Hepatocyte (in vitro differentiated cells): ENCODE measurements around the gene TTLL9. TPM values are rescaled to one million over a fixed set of nuclear protein-coding genes. Genes with fewer than 3 reads are reported as not detected.

Experiments
- DNase-seq: peaks from one replicate; pipeline ENCODE4 v3.0.0-alpha.2; 2016; ENCODE audit warnings: low spot score
- H2AFZ ChIP-seq: fragments of 200-600 bp; sonication (generic); 2 replicates; pipeline ENCODE4 v1.6.0; 2016; ENCODE audit warnings: antibody characterized with exemption, mild to moderate bottlenecking
- H3K27ac ChIP-seq: fragments of 200-600 bp; sonication (generic); 2 replicates; pipeline ENCODE4 v1.5.1; 2016; ENCODE audit warnings: mild to moderate bottlenecking
- H3K27me3 ChIP-seq: fragments of 200-600 bp; sonication (generic); 2 replicates; pipeline ENCODE4 v1.6.1; 2016
- H3K36me3 ChIP-seq: fragments of 200-600 bp; sonication (generic); replicated peaks from 2 replicates; pipeline ENCODE4 v1.5.1; 2016; ENCODE audit warnings: low read depth; ENCODE audit not compliant: insufficient read depth
- H3K4me1 ChIP-seq: fragments of 200-600 bp; sonication (generic); 2 replicates; pipeline ENCODE4 v1.5.1; 2016; ENCODE audit warnings: mild to moderate bottlenecking, moderate library complexity; ENCODE audit not compliant: insufficient read depth
- H3K4me2 ChIP-seq: fragments of 200-600 bp; sonication (generic); 2 replicates; pipeline ENCODE4 v1.6.0; 2016
- H3K4me3 ChIP-seq: fragments of 200-600 bp; sonication (generic); 2 replicates; pipeline ENCODE4 v1.5.1; 2016; ENCODE audit warnings: mild to moderate bottlenecking
- H3K79me2 ChIP-seq: fragments of 200-600 bp; sonication (generic); 2 replicates; pipeline ENCODE4 v1.6.0; 2017; ENCODE audit warnings: mild to moderate bottlenecking
- H3K9me2 ChIP-seq: fragments of 200-600 bp; sonication (generic); replicated peaks from 2 replicates; pipeline ENCODE4 v1.6.0; 2017; ENCODE audit warnings: mild to moderate bottlenecking; ENCODE audit not compliant: insufficient read depth
- H3K9me3 ChIP-seq: fragments of 200-600 bp; sonication (generic); 2 replicates; pipeline ENCODE4 v1.5.1; 2016; ENCODE audit warnings: low read depth, mild to moderate bottlenecking
- H4K20me1 ChIP-seq: fragments of 200-600 bp; sonication (generic); 2 replicates; pipeline ENCODE4 v1.6.0; 2016; ENCODE audit warnings: mild to moderate bottlenecking; ENCODE audit not compliant: insufficient read depth, poor library complexity, severe bottlenecking
- EZH2 ChIP-seq: fragments of 200-600 bp; sonication (generic); IDR thresholded peaks from 2 replicates; pipeline ENCODE4 v1.6.1; 2016; ENCODE audit warnings: antibody characterized with exemption, mild to moderate bottlenecking, borderline replicate concordance
- EZH2phosphoT487 ChIP-seq: fragments of 200-600 bp; sonication (generic); IDR thresholded peaks from one replicate; pipeline ENCODE4 v1.6.1; 2018; ENCODE audit warnings: antibody characterized with exemption, mild to moderate bottlenecking, low read depth, moderate library complexity; ENCODE audit not compliant: unreplicated experiment, severe bottlenecking
- WGBS: methylation state at CpG from one replicate; pipeline ENCODE4 v1.1.6; 2016; ENCODE audit warnings: low lambda C conversion rate; ENCODE audit errors: missing lambda C conversion rate; 5-methylcytosine and 5-hydroxymethylcytosine counted together
- polyA plus RNA-seq: library from polyadenylated mRNA; unstranded; fragments of >200 nt; fragmentation: Nextera tagmentation; extraction: Ambion mirVana; gene quantifications from 2 replicates; pipeline ENCODE4 v1.2.1, GENCODE V29; 2016
- total RNA-seq: library from RNA; depleted of rRNA; stranded (reverse); fragments of >200 nt; gene quantifications from 2 replicates; pipeline ENCODE4 v1.2.3, GENCODE V29; 2014
- TF ChIP-seq, protein P1 (sequence below): fragments of 200-600 bp; sonication (generic); IDR thresholded peaks from 2 replicates; pipeline ENCODE4 v1.5.1; 2016; ENCODE audit warnings: antibody characterized with exemption, mild to moderate bottlenecking; ENCODE audit not compliant: poor library complexity

Gene TTLL9
- total and polyA plus RNA-seq, 2 experiments from 2014 or later, result 0.18 TPM; not detected in 1

- Histone ChIP-seq H3K27ac (no peak overlapping the region), H3K36me3 (no peaks in the 10 kb centered on the region), H3K4me1 (peaks cover 25% of the 10 kb centered on the region), H3K9me3 (no peaks in the 10 kb centered on the region), H3K9me2 (no peaks in the 10 kb centered on the region), H3K4me2 (no peak overlapping the region), H2AFZ (no peak overlapping the region), H3K79me2 (no peaks in the 10 kb centered on the region), H3K27me3 (peaks cover 39% of the 10 kb centered on the region), H4K20me1 (no peaks in the 10 kb centered on the region), H3K4me3 (no peak overlapping the region)
- DNase-seq, result no peak
- 77% methylated on average over 3 of the region's 3 CpGs for WGBS
- TF ChIP-seq, protein P1, sequence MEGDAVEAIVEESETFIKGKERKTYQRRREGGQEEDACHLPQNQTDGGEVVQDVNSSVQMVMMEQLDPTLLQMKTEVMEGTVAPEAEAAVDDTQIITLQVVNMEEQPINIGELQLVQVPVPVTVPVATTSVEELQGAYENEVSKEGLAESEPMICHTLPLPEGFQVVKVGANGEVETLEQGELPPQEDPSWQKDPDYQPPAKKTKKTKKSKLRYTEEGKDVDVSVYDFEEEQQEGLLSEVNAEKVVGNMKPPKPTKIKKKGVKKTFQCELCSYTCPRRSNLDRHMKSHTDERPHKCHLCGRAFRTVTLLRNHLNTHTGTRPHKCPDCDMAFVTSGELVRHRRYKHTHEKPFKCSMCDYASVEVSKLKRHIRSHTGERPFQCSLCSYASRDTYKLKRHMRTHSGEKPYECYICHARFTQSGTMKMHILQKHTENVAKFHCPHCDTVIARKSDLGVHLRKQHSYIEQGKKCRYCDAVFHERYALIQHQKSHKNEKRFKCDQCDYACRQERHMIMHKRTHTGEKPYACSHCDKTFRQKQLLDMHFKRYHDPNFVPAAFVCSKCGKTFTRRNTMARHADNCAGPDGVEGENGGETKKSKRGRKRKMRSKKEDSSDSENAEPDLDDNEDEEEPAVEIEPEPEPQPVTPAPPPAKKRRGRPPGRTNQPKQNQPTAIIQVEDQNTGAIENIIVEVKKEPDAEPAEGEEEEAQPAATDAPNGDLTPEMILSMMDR, result no peak
- TF ChIP-seq EZH2, result no peak
- TF ChIP-seq EZH2phosphoT487, result no peak
Measured at GRCh38 chr20:31846793-31847138, 23.7 kb upstream of the TTLL9 start.

DNA sequence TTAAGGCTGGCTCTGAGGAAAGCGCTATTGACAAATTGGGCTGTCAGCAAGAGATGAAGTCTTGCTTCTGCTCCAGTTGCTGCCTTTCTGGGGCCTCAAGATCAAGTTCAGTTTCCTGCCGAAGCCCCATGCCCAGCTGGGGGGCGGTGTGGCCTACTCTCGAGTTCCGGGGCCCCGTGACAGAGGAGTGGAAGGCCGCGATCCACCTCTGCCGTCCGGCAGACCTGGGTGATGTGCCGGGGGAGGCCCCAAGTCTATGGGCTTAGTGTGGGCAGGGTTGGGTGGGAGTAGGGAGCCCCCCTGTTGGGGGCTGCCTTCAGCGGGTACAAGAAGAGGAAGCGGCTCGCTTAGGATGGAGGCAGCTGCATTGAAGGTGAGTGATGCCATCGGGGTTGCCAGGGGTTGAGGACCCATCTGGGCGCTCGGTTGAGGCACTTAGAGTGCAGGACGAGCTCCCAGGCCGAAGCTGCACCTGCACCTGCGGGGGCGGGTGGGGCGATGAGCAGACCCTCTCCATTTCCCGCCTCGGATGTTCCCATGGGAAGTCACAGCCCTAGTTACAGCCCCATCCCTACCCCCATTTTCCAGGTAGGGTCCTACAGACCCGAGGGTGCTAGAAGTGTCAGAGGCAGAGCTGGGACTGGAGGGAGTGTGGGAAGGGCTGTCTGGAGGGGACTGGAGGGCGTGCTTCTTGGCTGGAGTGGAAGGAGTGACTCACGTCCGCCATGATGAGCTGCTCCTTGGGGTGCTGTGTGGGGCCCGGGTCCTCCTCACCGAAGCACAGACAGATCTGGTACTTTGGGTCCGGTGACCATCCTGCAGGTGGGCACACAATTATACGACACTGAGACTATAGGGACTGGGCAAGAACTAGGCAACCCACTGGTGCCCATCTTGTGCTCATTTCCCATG, 22.1 kb upstream of the TTLL9 start:
- Histone ChIP-seq H3K4me1 (peaks cover 11% of the 10 kb centered on the region), H3K4me2 (no peak overlapping the region), H3K9me2 (no peaks in the 10 kb centered on the region), H3K79me2 (no peaks in the 10 kb centered on the region), H3K27ac (no peak overlapping the region), H3K4me3 (no peak overlapping the region), H3K9me3 (no peaks in the 10 kb centered on the region), H3K36me3 (no peaks in the 10 kb centered on the region), H2AFZ (no peak overlapping the region), H3K27me3 (peaks cover 39% of the 10 kb centered on the region), H4K20me1 (no peaks in the 10 kb centered on the region)
- WGBS, result 88% methylated on average over 30 of the region's 32 CpGs
- DNase-seq, result no peak
- TF ChIP-seq EZH2phosphoT487 (no peak), EZH2 (no peak)
- TF ChIP-seq, protein P1, result no peak

DNA sequence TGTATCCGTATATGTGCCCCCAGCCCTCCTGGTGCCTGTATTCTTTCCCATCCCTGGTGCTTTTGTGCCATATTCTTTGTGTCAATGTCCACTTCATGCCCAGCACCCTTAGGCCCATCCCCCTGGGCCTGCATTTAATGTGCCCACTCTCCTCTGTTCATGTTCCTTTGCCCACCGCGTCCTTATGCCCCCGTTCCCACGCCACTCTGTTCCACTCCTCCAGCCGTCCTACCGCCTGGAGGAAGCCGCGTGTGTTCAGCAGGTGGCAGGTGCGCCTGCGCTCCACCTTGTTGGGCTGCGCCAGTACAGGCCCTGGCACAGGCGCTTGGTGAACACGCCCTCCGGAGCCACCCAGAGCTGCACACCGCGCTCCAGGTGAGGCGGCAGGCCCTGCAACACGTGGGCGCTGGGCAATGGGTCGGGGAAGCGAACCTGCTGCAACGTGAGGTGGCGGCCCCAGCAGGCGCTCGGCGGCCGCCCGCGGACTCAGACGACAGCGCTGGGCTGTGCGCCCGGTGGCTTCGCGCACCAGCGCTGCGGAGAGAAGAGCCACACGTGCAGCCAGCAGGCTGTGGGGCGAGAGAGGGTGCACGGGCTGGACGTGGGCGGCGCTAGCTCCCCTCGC, 21.0 kb upstream of the TTLL9 start:
- Histone ChIP-seq H3K36me3 (no peaks in the 10 kb centered on the region), H3K4me1 (peaks cover 11% of the 10 kb centered on the region), H3K9me3 (no peaks in the 10 kb centered on the region), H3K9me2 (no peaks in the 10 kb centered on the region), H3K4me3 (no peak overlapping the region), H2AFZ (no peak overlapping the region), H3K27ac (no peak overlapping the region), H3K79me2 (no peaks in the 10 kb centered on the region), H3K4me2 (no peak overlapping the region), H3K27me3 (peaks cover 42% of the 10 kb centered on the region), H4K20me1 (no peaks in the 10 kb centered on the region)
- no peak for DNase-seq
- WGBS, result 42% methylated on average over 45 of the region's 45 CpGs
- TF ChIP-seq EZH2 (no peak), EZH2phosphoT487 (no peak)
- TF ChIP-seq, protein P1, result no peak
